GM23248 (cell line): ENCODE measurements around the gene HEBP1.

ENCODE experiments used
- EZH2 ChIP-seq: fragments of 200-600 bp; sonication (generic); IDR thresholded peaks from 2 replicates; pipeline ENCODE4 v1.6.1; 2018; ENCODE audit warnings: antibody characterized with exemption, mild to moderate bottlenecking; ENCODE audit not compliant: insufficient read depth, poor library complexity, severe bottlenecking
- EZH2phosphoT487 ChIP-seq: fragments of 200-600 bp; sonication (generic); IDR thresholded peaks from 2 replicates; pipeline ENCODE4 v1.6.1; 2018; ENCODE audit warnings: antibody characterized with exemption, moderate library complexity, mild to moderate bottlenecking, low read depth; ENCODE audit not compliant: insufficient read depth

- no peak for TF ChIP-seq EZH2
- TF ChIP-seq EZH2phosphoT487: no peak
These were observed 12.6 kb downstream of the HEBP1 start for GRCh38 chr12:12987421-12987820.
